ENCODE results near the gene PLCD4.

The PLCD4 gene

DNA sequence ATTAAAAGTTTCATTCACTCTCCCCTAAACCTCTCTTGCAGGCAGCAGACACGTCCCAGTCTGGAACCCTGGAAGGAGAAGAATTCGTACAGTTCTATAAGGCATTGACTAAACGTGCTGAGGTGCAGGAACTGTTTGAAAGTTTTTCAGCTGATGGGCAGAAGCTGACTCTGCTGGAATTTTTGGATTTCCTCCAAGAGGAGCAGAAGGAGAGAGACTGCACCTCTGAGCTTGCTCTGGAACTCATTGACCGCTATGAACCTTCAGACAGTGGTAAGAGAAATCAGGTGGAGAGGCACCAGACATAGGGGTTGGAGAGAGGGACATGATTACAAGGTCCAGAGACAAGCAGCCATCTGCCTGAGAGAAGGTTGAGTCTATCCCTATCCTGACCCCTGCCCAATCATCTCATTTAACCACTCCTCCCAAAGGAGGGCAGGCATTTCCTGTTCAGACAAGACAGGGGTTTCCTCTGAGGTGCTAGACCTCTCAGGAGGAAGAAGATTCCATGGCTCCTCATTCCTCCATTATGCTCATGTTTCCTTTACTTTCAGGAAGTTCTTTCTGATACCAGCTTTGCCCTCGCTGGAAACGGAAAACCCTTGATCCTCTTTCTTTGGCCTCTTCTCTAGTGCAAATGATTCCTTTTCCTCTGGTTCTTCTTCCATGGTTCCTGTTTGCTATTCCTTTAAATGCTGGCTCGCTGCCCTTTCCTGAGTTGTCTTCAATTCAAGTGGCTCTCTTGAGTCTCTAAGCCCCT is 15.1 kb downstream of the PLCD4 start:
- DNase-seq = no peak

DNA sequence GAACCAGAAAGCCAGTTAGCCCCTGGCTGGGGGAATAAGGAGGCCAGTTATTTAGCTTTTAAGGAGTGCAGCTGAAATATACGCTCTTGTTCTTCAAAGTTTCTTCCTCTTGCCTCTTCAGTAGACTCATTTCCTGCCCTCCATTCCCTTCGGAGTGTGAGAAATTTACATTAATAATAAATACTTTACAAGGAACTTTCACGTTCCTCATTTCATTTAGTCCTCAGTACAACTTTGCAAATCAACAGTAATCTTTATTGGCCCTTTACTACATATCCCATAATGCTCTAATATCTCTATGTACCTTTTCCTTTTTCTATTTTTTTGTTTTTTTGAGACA is 15.6 kb downstream of the PLCD4 start:
- DNase-seq = no peak

DNA sequence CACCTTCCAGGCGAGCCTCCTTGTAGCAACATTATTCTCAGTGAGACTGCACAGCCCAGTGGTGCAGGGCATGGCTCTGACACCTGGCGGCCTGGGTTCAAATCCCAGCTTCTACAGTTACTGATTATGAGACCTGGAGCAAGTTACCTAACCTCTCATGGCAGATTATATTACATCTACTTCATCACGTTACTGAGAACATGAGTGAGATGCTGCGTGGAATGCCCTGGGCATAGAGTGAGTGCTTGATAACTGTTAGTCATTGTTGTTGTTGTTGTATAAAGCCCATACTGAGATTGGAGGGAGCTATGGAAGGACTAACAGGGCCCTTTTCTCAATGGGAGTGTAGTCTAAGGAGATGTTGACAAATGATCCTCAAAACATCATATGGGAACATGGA is 18.7 kb downstream of the PLCD4 start:
- DNase-seq = no peak

DNA sequence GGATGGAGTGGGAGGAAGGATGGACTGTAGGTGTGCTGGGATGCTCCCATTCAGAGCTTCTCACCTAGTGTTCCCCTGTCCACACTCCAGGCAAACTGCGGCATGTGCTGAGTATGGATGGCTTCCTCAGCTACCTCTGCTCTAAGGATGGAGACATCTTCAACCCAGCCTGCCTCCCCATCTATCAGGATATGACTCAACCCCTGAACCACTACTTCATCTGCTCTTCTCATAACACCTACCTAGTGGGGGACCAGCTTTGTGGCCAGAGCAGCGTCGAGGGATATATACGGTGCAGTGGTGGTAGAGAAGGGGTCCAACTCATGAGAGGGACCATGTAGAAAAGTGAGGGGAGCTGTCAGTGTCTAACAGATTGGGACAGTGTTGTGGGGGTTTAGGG is 20.2 kb downstream of the PLCD4 start:
- DNase-seq = no peak

DNA sequence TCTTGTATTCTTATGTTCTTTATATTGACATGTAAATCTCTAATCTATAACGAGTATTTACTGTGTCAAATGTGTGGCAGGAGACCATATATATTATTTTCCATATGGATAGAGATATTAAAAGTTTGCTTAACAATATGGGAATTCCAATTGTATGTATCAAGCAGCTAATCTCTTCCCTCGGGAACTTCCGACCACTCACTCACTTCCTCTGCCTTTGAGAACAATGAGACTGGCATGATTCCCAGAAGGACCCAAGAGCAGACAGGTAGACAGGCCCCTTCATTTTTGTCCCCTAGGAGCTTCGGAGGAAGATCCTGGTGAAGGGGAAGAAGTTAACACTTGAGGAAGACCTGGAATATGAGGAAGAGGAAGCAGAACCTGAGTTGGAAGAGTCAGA is 24.1 kb downstream of the PLCD4 start:
- DNase-seq = no peak

DNA sequence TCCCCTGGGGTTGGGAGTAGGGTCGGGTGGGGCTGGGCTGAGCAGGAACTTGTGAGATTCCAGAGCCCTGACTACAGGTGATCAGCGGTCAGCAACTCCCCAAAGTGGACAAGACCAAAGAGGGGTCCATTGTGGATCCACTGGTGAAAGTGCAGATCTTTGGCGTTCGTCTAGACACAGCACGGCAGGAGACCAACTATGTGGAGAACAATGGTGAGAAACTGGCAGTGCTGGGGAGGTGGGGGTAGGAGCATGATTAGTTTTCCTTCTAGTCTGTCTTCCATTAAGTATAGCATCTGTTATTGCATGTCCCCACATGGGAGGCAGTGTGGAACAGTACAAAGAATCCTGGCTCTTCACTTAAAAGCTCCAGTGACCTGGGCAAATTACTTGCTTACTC is 28.0 kb downstream of the PLCD4 start:
- DNase-seq = no peak

DNA sequence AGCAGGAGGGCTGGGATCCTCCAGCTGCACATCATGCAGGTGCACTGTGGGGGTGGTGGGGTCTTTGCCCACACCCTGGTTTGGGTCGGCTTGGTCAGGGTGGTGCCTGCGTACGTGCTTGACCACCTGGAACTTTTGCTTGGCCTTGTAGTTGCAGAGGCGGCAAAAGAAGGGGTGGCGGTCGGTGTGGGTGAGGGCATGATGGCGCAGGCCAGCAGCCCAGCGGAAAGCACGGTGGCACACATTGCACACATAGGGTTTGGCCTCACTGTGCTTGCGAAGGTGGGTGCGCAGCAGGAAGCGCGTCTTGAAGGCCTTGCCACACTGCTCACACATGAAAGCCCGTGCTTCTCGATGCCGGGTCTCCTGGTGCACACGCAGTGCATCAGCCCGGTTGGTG is 30.7 kb downstream of the PLCD4 start:
- DNase-seq = no peak

DNA sequence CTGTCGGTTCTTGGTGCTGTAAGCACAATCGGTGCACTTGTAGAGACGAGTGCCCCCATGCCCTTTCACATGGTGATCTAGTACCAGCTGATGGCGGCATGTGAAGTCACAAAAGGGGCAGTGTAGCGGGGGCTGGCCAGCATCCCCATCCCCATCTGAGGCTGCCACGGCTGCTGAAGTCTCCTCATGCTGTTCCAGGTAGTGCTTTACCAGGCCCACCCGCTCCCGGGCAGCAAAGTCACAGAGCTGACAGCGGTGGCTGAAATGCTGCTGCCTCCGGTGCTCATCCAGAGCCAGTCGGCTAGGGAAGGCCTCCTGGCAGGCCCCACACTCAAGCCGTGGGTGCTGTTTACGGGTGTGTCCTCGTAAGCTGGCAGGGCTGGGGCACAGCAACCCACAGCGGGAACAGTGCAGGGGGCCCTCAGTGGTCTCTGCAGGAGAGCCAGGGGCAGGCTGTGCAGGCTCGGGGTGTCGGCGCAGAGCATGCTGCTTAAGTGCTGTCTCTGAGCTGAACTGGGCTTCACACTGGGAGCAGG is 34.5 kb downstream of the PLCD4 start:
- DNase-seq = no peak

DNA sequence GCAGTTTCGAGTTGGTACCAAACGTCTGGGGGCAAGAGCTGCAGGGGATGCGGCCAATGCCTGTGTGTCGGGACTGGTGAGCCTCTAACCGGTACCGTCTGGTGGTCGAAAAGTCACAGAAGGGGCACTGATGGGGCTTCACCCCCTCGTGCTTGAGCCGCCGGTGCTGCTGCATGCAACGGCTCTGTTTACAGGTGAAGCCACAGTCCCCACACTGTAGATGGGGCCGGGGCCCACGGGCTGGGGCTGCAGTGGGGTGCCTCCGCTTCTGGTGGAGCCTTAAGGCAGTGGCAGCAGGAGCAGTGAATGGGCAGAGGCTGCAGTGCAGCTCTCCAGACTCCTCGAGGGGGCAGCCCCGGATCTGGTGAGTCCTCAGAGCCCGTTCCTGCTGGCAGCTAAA is 35.1 kb downstream of the PLCD4 start:
- no peak for DNase-seq

DNA sequence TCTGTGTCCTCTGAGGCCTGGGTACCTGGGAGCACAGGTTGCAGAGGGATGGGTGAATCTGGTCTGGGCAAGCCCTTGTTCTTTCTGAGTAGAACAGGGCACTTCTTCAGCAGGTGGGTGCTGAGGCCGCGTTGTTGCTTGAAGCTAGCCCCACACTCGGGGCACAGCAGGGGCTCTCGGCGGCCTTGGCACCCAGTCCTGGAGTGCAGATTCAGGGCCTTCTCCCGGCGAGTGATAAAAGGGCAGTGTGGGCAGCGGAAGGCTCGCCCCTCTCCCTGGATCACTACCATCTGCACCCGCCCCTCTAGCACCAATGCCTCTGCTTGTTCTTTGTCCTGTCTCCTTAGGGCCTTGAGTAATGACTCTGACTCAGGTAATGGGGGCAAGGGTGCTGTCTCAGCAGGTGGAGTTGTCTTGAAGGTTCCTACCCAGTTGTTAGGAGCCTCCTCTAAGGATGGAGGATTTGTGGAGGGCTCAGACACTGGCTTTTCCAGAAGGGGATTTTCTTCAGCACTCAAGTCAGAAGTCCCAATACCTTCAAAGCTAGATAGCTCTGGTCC is 36.1 kb downstream of the PLCD4 start:
- no peak for DNase-seq

DNA sequence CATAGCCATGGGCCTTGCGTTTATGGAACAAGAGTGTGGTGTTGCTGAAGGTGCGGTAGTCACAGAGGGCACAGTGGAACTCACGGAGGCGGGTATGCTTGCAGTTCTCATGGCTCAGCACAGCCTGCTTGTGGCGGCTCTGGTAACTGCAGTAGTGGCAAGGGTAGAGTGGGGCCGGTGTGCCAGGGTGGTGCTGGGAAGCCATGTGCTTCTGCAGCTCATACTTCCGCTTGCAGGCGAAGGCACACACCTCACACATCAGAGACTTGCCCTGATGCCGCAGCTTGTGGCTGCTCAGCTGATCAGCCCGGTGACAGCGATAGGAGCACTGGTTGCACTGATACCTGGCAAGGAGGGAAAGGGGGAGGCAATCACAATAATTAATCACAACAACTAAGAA is 37.0 kb downstream of the PLCD4 start:
- DNase-seq = no peak

DNA sequence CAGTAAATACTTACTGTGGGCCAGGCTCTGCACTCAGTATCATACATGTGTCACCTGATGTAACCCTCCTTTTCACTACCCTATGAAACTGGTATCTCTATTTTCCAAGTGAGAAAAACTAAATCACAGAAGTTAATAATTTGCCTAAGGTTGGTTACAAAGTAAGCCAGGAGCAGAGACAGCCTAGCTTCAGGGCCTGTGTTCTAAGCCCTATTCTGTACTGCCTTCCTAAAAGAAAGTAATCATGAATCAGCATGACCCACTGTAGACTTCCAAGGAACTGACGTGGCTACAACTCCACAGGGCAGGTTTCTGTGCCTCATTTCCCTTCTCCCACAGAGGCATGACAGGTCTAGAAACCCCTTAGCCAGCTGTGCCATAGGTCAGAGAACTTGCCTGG is 37.4 kb downstream of the PLCD4 start:
- DNase-seq = no peak

DNA sequence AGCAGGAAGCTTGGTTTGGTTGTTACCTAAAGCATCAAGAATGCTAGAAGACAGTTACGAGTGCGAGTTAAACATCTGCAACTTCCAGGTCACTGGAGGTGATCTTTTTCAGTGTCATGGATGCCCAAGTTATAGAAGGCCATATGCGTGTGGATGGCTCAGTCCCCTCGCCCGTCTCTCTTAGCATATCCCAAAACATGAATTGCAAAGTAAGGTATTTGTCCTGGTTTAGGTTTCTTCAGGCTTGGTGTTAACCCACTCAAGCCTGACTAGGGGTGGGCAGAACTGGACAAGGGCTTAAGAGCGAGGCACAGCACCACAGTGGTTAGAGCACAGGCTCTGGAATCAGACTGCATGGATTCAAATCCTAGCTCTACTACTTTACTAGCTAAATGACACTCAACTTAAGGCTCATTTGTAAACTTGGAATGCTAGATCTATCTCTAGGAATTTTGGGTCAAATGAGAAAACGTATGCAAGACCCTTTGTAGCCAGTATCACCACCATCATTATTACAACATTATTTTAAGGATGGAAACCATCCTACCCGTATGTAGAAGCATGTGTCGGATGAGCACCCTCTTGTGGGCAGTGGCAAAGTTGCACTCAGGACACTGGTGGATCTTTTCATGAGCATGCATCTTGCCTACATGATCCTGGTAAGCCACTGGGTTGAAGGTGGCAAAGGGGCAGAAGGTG is 40.5 kb downstream of the PLCD4 start:
- DNase-seq = peak; percentile 23

DNA sequence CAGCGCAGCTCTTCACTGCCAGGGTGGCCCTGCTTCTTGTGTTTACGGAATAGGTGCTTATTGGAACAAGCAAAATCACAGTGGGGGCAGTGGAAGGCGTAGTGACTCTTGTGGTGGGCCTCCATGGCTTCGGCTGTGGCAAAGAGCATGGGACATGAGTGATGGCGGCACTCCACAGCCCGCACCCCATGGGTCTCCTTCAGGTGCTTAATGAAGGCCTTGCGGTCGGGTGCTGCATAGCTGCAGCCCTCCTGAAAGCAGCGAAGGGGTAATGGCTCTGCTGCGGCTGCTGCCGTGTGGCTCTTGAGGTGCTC is 41.0 kb downstream of the PLCD4 start:
- DNase-seq = no peak

DNA sequence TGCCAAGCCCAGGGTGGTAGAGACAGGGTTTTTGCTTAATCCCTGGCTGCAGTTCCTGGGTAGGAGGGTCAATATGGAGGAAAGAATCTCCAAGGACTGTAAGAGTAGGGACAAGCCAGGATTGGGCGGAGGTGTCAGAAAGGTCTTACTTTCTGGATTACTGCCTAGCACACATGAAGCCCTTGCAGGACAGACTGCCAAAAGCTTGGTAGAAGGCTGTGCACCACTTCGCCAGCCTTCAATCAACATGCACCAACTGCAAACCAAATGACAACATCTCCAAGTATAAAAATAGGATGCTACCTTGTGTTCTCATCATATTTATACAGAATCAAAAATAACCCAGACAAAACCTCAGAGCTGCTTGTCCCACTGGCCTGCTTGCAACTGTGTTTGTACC is 48.1 kb downstream of the PLCD4 start:
- DNase-seq = no peak

DNA sequence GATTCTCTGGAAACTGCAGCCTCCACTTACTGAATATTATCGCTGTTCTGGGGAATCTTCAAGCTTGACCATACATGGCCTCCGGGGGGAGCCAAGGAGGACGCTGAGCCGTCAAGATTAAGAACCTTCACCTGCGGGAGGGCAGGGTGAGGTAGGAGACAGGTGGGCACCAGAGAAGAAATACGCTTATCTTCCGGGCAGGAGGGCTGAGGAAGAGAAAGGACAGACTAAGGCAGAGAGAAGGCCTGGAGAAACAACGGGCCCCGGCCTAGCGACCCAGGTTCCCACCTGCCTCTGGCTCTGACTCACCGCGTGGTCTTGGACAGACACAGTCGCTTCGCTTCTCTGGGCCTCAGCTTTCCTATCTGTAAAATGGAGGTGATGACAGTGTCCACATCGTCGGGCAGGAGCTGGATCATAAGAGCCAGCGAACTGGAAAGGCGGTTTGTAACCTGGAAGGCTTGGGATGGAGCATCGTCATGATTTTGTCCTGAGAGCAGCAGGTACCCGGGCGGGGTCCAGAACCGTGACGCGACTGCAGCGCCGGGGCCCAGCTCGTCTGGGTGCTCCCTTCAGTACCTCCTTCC is 51.1 kb downstream of the PLCD4 start:
- DNase-seq = peak; percentile 64

DNA sequence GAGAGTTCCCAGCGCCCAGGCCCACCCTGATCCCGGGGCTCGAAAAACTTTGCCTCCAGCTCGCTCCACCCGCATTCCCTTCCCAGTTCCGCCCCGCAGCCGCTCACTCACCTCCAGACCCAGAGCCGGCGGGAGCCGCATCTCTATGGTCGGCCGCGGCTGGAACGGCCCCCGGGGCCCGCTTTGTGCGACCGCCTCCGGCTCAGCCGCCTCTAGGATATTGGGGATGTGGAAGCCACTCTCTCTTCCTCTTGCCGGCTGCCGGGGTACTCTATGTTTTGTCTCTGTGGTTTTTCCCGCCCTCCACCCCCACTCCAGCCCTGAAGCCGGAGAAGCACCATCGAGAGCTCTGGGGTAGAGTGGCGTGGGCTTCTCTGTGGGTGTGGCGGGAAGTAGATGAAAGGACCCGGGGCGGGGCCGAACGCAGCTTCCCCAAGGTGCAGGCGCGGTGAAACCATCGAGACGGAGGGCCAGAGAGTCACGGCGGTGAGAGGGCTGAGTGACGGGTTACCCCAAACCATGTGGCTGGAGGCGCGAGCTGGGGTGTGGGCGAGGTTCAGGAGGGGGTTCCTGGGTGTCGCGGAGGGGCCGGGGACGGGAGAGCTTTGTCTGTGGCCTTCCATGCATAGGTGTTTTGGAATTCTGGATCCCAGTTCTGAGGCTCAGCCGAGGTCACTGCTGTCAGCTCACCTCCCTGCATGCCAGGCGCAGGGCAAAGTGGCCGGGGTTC is 51.7 kb downstream of the PLCD4 start, which contains the start of the genes BCS1L and ZNF142:
Gene BCS1L, plus strand, starts transcription at position 426 of the 730 bp plus-strand sequence. CDS start 1,305 bp downstream, outside the sequence.
Gene ZNF142, minus strand, starts transcription at position 366 of the 730 bp plus-strand sequence. CDS start 3,194 bp downstream, outside the sequence.
- peak; percentile 87 for DNase-seq

DNA sequence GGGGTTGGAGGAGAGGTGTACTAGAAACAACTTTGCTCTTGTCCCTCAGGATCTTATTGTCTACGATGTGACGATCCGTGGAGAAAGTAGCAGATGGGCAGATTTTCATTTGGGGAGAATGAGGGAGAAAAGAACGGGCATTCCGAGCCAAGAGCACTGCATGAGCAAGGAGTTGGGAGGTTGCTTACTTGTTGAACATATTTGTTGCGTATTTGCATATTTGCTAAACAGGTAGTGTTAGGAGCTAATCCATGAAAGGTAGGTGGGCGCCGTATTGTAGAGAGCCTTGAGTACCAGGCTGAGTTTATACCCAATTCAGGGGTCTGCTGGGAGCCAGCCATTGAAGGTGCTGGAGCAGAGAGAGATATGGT is 52.3 kb downstream of the PLCD4 start:
- no peak for DNase-seq

DNA sequence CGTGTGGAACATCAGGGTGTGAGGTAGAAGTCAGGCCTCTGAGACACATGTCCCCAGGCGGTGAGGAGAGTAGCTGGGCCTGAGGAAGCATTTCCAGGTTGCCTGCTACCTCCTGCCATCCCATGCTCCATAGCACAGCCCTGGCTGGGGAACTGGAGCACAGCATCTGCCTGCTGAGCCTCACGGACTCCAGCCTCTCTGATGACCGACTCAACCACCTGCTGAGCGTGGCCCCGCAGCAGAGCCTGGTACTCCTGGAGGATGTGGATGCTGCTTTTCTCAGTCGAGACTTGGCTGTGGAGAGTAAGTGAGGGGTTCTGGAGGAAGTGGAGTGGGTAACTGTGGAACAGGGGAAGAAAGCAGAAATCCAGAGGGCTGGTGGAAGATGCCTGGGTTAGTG is 54.7 kb downstream of the PLCD4 start:
- DNase-seq = no peak

DNA sequence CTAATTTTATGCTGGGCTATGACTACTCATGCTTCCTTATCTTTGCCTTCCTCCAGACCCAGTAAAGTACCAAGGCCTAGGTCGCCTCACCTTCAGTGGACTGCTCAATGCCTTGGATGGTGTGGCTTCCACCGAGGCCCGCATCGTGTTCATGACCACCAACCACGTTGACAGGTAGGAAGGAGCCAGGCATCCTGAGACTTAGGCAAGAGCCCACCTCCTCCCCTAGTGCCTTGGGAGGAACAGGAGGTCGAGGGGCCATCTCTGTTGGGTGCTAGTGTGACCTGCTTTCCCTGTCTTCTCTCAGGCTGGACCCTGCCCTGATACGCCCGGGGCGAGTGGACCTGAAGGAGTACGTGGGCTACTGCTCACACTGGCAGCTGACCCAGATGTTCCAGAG is 55.1 kb downstream of the PLCD4 start:
- no peak for DNase-seq

DNA sequence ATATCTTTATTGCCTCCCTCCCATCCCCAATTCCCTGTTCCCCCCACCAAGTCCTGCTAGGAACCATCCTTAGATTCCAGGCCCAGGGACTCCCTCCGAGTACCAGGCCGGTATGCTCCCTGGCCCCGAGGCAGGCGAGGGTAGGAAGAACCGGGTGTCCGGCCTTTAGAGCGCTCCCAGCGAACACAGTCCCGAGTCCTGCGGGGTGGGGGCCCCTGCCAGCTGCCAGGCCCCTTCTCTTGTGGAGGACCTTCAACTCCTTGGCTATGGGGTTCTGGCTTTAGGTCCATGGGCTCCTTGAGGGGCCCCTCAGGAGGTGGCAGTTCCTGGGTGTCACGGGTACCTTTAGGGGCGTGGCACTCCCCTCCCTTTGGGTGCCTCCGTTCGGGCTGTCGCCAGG is 56.2 kb downstream of the PLCD4 start:
- DNase-seq = no peak

DNA sequence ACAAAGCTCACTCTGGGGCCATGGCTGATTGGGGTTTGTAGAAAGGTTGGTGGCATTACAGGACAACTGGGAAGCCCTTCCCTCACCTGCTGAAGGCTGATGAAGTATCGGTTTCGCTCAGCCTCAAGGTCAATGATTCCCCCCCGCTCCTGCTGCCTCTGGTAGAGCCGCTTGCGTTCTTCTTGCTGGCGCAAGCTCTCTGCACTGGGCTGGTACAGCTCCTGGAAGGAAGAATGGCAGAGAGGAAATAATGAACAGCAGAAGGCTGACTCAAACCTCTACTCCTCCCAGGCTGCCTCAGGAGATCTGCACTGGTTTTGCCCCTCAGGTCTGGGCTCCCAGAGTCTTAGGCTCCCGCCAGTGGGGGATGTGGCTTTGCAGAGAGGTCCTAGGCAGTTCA is 57.0 kb downstream of the PLCD4 start:
- no peak for DNase-seq

DNA sequence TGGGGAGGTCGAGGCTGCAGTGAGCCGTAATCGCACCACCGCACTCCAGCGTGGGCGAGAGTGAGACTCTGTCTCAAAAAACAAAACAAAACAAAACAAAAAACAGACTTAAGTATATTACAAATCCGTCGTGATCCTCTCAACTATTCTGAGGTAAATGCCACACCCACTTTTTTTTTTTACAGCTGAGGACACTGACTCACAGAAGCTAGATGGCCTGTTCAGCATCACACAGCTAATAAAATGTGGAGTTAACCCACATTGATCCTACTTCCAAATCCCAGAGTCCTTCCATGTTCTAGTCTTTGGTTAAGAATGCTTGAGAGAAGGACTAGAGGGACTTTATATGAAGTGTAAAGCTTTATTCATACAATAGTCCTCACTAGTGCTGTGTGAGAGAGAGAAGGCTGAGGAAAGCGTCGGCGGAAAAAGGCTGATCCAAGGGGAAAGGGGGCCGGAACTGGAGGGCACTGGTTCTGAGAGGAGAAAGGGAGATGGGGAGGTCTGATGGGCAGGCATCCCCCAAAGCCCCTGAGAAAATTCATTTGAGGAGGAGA is 63.5 kb downstream of the PLCD4 start:
- no peak for DNase-seq

Measured in NCI-H510A treated with DMSO at 0.1 percent for 48 hours (cell line).